Glutamatergic neuron (in vitro differentiated cells): Measurements from ENCODE around the gene ADORA2A. TPM values are rescaled to one million over a fixed set of nuclear protein-coding genes. Genes with fewer than 3 reads are reported as not detected.
A peak's percentile ranks its signal among the peaks of the same experiment; 100 is the strongest.

Source experiments
- DNase-seq: peaks from one replicate; pipeline ENCODE4 v3.0.0; 2022
- H3K27ac Mint-ChIP-seq: one replicate; pipeline ENCODE4 v1.8.0; 2020; ENCODE audit warnings: mild to moderate bottlenecking, mixed read lengths, inconsistent platforms; ENCODE audit not compliant: unreplicated experiment
- H3K27me3 Mint-ChIP-seq: one replicate; pipeline ENCODE4 v1.8.0; 2020; ENCODE audit warnings: mild to moderate bottlenecking, moderate library complexity, mixed read lengths, inconsistent platforms; ENCODE audit not compliant: unreplicated experiment
- H3K36me3 Mint-ChIP-seq: one replicate; pipeline ENCODE4 v1.8.0; 2020; ENCODE audit warnings: mild to moderate bottlenecking, mixed read lengths, inconsistent platforms; ENCODE audit not compliant: unreplicated experiment
- H3K4me1 Mint-ChIP-seq: one replicate; pipeline ENCODE4 v1.8.0; 2020; ENCODE audit warnings: mild to moderate bottlenecking, low read depth, mixed read lengths, inconsistent platforms; ENCODE audit not compliant: unreplicated experiment
- H3K4me3 Mint-ChIP-seq: one replicate; pipeline ENCODE4 v1.8.0; 2020; ENCODE audit warnings: mild to moderate bottlenecking, mixed read lengths, inconsistent platforms; ENCODE audit not compliant: unreplicated experiment
- H3K9me3 Mint-ChIP-seq: one replicate; pipeline ENCODE4 v1.8.0; 2020; ENCODE audit warnings: mild to moderate bottlenecking, moderate library complexity, mixed read lengths, inconsistent platforms; ENCODE audit not compliant: unreplicated experiment
- total RNA-seq: library from RNA; stranded (reverse); fragmentation: NEBNext Ultra II Directional; extraction: Animal tissue kit (Norgen Biotek cat#: 25700); gene quantifications from one replicate; pipeline ENCODE4 v1.2.1, GENCODE V29; 2021; ENCODE audit not compliant: unreplicated experiment
- TF ChIP-seq, protein P1 (sequence below): fragments of 200-600 bp; sonication (generic); IDR thresholded peaks from one replicate; pipeline ENCODE4 v1.5.0; 2021; ENCODE audit not compliant: partially characterized antibody, unreplicated experiment

Gene ADORA2A
- total RNA-seq, 1 donor from 2014 or later = 15.9 TPM

DNA sequence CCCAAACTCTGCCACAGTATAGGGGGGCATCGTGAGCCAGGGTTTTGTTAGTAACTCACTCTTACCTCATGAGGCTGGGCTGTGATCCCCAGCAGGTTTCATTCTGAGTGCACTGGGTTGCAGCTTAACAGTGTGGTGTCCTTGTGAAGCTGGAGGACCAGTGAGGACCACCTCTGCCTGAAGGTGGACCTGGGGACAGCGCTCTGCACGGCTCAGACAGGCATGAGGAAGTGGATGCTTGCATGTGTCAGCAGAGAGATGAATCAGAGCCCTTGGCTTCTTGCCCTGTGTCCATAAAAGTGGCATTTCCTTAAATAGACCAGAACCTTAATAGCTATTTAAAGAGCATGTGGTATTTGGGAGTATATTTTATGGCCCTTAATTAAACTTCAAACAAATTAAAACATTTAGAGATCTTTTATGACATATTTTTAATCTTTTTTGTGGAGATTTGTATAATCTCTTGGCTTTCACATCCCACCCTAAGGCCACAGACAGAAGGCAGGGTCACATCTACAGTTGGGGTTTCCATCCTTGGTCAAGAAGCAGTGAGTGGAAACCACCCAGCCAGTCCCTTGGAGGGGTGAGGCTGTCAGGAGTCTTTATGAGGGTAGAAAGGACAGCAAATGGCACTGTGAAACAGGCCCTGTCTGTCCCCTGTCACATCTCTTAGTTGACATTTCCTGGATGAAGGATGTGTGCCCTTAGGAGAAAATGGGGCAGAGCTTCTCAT lies 24.8 kb upstream of the ADORA2A start:
- TF ChIP-seq, protein P1, sequence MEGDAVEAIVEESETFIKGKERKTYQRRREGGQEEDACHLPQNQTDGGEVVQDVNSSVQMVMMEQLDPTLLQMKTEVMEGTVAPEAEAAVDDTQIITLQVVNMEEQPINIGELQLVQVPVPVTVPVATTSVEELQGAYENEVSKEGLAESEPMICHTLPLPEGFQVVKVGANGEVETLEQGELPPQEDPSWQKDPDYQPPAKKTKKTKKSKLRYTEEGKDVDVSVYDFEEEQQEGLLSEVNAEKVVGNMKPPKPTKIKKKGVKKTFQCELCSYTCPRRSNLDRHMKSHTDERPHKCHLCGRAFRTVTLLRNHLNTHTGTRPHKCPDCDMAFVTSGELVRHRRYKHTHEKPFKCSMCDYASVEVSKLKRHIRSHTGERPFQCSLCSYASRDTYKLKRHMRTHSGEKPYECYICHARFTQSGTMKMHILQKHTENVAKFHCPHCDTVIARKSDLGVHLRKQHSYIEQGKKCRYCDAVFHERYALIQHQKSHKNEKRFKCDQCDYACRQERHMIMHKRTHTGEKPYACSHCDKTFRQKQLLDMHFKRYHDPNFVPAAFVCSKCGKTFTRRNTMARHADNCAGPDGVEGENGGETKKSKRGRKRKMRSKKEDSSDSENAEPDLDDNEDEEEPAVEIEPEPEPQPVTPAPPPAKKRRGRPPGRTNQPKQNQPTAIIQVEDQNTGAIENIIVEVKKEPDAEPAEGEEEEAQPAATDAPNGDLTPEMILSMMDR = no peak
- H3K36me3 Mint-ChIP-seq = peaks cover 12% of the 10 kb centered on the region
- no peak overlapping the region for H3K4me3 Mint-ChIP-seq
- no peak for DNase-seq
- H3K27me3 Mint-ChIP-seq = peaks cover 4% of the 10 kb centered on the region
- peaks cover 10% of the 10 kb centered on the region for H3K9me3 Mint-ChIP-seq
- no peak overlapping the region for H3K27ac Mint-ChIP-seq
- peaks cover 5% of the 10 kb centered on the region for H3K4me1 Mint-ChIP-seq

DNA sequence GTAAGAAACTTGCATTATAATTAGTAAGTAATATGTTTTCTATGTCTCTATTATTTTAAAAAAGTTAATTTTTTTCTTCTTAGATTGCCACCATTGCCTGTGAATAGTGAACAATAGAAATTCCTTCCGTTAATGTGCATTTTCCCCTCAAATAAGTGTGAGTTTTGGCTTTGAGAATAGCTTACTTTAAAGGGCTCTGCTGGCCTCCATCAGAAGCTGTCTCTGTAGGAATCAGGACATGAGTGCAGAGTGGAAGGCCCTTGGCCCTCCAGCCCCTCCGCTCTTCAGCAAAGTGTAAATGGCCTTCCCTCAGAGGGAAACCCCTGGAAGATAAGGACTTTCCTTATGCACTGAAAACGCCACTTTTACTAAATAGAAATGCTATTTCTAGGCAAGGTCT lies 24.1 kb upstream of the ADORA2A start:
- Mint-ChIP-seq H3K9me3 (peaks cover 10% of the 10 kb centered on the region), H3K4me3 (no peak overlapping the region), H3K27ac (no peak overlapping the region), H3K36me3 (peaks cover 12% of the 10 kb centered on the region), H3K27me3 (peaks cover 4% of the 10 kb centered on the region), H3K4me1 (peaks cover 9% of the 10 kb centered on the region)
- TF ChIP-seq, protein P1 = no peak
- no peak for DNase-seq

DNA sequence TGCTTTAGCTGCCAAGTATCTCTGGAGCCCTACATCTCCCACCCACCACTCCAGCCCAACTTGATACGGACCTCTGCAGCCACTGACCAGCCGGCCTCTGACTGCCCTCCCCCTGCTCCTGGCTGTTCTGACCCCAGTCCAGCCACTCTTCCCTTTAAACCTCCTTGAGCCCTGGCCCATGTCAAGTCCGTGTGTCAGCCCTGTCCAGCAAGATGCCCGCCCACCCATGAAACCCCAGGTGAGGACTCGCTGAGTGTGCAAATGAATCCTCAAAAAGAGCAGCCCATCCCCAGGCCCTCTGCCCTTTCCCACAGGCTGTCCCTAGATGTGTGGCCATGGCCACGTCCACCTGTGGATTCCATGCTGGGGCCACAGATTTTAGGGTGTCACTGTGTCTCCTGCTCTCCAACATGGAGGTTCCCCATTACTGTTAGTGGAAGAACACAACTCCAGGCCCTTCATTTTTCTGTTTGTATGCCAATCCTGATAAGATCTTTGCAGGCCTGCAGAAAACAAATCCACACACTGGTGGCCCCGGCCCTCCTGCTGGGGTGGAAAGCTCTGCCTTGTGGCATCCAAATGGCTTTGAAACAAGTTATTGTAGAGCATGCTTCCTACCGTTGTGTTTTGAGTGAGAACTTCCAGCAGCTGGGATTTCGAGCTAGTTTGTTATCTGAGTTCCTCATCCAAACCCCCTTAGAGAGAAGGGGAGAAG lies 22.7 kb upstream of the ADORA2A start:
- H3K27me3 Mint-ChIP-seq = peaks cover 4% of the 10 kb centered on the region
- H3K27ac Mint-ChIP-seq = peak overlapping the region; percentile 46
- peaks cover 9% of the 10 kb centered on the region for H3K4me1 Mint-ChIP-seq

DNA sequence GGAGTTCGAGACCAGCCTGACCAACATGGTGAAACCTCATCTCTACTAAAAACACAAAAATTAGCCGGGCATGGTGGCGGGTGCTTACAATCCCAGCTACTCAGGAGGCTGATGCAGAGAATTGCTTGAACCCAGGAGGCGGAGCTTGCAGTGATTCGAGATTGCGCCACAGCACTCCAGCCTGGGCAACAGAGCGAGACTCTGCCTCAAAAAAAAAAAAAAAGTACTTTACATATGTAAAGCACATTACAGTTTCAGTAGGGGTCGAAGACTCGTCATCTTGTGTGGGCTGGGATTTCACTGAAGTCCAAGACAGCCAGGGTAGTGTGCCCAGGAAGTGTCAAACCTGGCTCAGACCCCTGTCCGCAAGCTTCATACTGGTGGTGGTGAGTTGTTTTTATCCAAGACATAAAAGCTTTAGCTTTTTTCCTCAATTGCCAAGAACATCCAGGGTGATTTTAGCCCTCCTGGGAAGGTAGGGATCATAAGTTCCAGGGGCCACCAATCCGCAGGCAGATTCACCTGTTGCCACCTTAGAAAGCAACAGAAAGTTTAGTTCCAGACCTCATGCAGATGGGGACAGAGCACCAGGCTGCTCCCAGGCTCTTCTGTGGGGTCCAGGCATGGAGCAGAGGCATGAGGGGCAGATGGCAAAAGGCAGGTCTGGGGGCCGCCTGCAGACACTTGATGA lies 21.6 kb upstream of the ADORA2A start:
- Mint-ChIP-seq H3K27ac (no peak overlapping the region), H3K9me3 (peaks cover 15% of the 10 kb centered on the region), H3K4me1 (peaks cover 12% of the 10 kb centered on the region), H3K36me3 (peaks cover 12% of the 10 kb centered on the region), H3K4me3 (no peak overlapping the region), H3K27me3 (peaks cover 8% of the 10 kb centered on the region)
- no peak for DNase-seq
- TF ChIP-seq, protein P1 = no peak

More for the DNA sequence above, 22.7 kb upstream of the ADORA2A start:
- Mint-ChIP-seq H3K9me3 (peaks cover 10% of the 10 kb centered on the region), H3K36me3 (peaks cover 12% of the 10 kb centered on the region), H3K4me3 (no peak overlapping the region)
- TF ChIP-seq, protein P1 = no peak
- no peak for DNase-seq
